SK-N-SH treated with all-trans-retinoic acid at 6 μM for 48 hours (cell line): ENCODE results near the gene CTTN.

Experiments used
- ATAC-seq: fragments of 200-7000 bp; cut with Tn5 transposase; 3 replicates; pipeline ENCODE4 v1.9.1; 2020; ENCODE audit warnings: mild to moderate bottlenecking, moderate library complexity
- ARNTL ChIP-seq: fragments of 450-650 bp; formaldehyde crosslinking; IDR thresholded peaks from 2 replicates; pipeline ENCODE4 v1.5.0; 2020; ENCODE audit warnings: low read depth, mild to moderate bottlenecking, moderate library complexity, borderline replicate concordance
- BACH2 ChIP-seq: fragments of 250-450 bp; sonication (Bioruptor Pico); IDR thresholded peaks from 2 replicates; pipeline ENCODE4 v1.9.0; 2021; ENCODE audit warnings: mild to moderate bottlenecking, borderline replicate concordance
- CSDC2 ChIP-seq: fragments of 250-450 bp; sonication (Bioruptor Pico); IDR thresholded peaks from 2 replicates; pipeline ENCODE4 v1.5.0; 2020; ENCODE audit warnings: mild to moderate bottlenecking, moderate library complexity
- GLIS3 ChIP-seq: fragments of 250-450 bp; sonication (Bioruptor Pico); IDR thresholded peaks from 2 replicates; pipeline ENCODE4 v1.5.0; 2020; ENCODE audit warnings: mild to moderate bottlenecking, moderate library complexity
- ISL1 ChIP-seq: fragments of 250-450 bp; sonication (Bioruptor Pico); IDR thresholded peaks from 2 replicates; pipeline ENCODE4 v2.1.2; 2022; ENCODE audit warnings: mild to moderate bottlenecking, moderate library complexity
- OSR1 ChIP-seq: fragments of 250-450 bp; sonication (Bioruptor Pico); IDR thresholded peaks from 2 replicates; pipeline ENCODE4 v1.8.0; 2022; ENCODE audit warnings: moderate library complexity, mild to moderate bottlenecking, inconsistent platforms
- POU6F1 ChIP-seq: fragments of 250-450 bp; sonication (Bioruptor Pico); IDR thresholded peaks from 2 replicates; pipeline ENCODE4 v1.8.0; 2021; ENCODE audit warnings: low read depth, mild to moderate bottlenecking, moderate library complexity, borderline replicate concordance
- PPARA ChIP-seq: fragments of 250-450 bp; sonication (Bioruptor Pico); IDR thresholded peaks from 2 replicates; pipeline ENCODE4 v1.5.0; 2020; ENCODE audit warnings: mild to moderate bottlenecking, borderline replicate concordance
- RARB ChIP-seq: fragments of 250-450 bp; sonication (Bioruptor Pico); IDR thresholded peaks from 2 replicates; pipeline ENCODE4 v1.8.0; 2021; ENCODE audit warnings: mild to moderate bottlenecking, moderate library complexity
- SNAI2 ChIP-seq: fragments of 250-450 bp; sonication (Bioruptor Pico); IDR thresholded peaks from 2 replicates; pipeline ENCODE4 v1.5.0; 2020; ENCODE audit warnings: mild to moderate bottlenecking, moderate library complexity
- TCF4 ChIP-seq: fragments of 250-450 bp; sonication (Bioruptor Pico); IDR thresholded peaks from 2 replicates; pipeline ENCODE4 v1.8.0; 2021; ENCODE audit warnings: mild to moderate bottlenecking, moderate library complexity, borderline replicate concordance
- TOX ChIP-seq: fragments of 250-450 bp; sonication (Bioruptor Pico); IDR thresholded peaks from 2 replicates; pipeline ENCODE4 v1.8.0; 2021; ENCODE audit warnings: mild to moderate bottlenecking, moderate library complexity, borderline replicate concordance
- ZFP3 ChIP-seq: fragments of 250-450 bp; sonication (Bioruptor Pico); IDR thresholded peaks from 2 replicates; pipeline ENCODE4 v1.5.0; 2020; ENCODE audit warnings: mild to moderate bottlenecking, moderate library complexity
- ZFP30 ChIP-seq: fragments of 450-650 bp; formaldehyde crosslinking; IDR thresholded peaks from 2 replicates; pipeline ENCODE4 v1.5.0; 2022; ENCODE audit warnings: mild to moderate bottlenecking, moderate library complexity
- ZNF565 ChIP-seq: fragments of 450-650 bp; formaldehyde crosslinking; conservative IDR thresholded peaks from 2 replicates; pipeline ENCODE4 v1.5.0; 2020; ENCODE audit warnings: low read depth, mild to moderate bottlenecking, moderate library complexity
- ZNF70 ChIP-seq: fragments of 450-650 bp; formaldehyde crosslinking; IDR thresholded peaks from 2 replicates; pipeline ENCODE4 v1.5.0; 2020; ENCODE audit warnings: mild to moderate bottlenecking, moderate library complexity
- ZNF8 ChIP-seq: fragments of 450-650 bp; formaldehyde crosslinking; IDR thresholded peaks from 2 replicates; pipeline ENCODE4 v1.5.0; 2020; ENCODE audit warnings: mild to moderate bottlenecking, moderate library complexity
- TF ChIP-seq, protein P1 (sequence below): fragments of 250-450 bp; sonication (Bioruptor Pico); IDR thresholded peaks from 2 replicates; pipeline ENCODE4 v1.5.1; 2020; ENCODE audit warnings: low read depth, mild to moderate bottlenecking, moderate library complexity
- TF ChIP-seq, protein P2 (sequence below): fragments of 250-450 bp; sonication (Bioruptor Pico); IDR thresholded peaks from 2 replicates; pipeline ENCODE4 v1.5.1; 2021; ENCODE audit warnings: mild to moderate bottlenecking, moderate library complexity
- TF ChIP-seq, protein P3 (sequence below): fragments of 250-450 bp; sonication (Bioruptor Pico); IDR thresholded peaks from 2 replicates; pipeline ENCODE4 v1.8.0; 2020; ENCODE audit warnings: mild to moderate bottlenecking, moderate library complexity, borderline replicate concordance
- TF ChIP-seq, protein P4 (sequence below): fragments of 250-450 bp; sonication (Bioruptor Pico); IDR thresholded peaks from 2 replicates; pipeline ENCODE4 v1.5.0; 2020; ENCODE audit warnings: mild to moderate bottlenecking, moderate library complexity

CTTN gene

GRCh38 chr11:70471254-70471653 lies 72.9 kb downstream of the CTTN start:
- ATAC-seq, result no peak
- no peak for TF ChIP-seq ISL1
- no peak for TF ChIP-seq ZFP3 (CRISPR knock-in tag)
- TF ChIP-seq TOX, result no peak
- no peak for TF ChIP-seq ZNF70 (CRISPR knock-in tag)
- no peak for TF ChIP-seq BACH2 (CRISPR knock-in tag)
- TF ChIP-seq RARB (CRISPR knock-in tag), result no peak
- TF ChIP-seq, protein P1, sequence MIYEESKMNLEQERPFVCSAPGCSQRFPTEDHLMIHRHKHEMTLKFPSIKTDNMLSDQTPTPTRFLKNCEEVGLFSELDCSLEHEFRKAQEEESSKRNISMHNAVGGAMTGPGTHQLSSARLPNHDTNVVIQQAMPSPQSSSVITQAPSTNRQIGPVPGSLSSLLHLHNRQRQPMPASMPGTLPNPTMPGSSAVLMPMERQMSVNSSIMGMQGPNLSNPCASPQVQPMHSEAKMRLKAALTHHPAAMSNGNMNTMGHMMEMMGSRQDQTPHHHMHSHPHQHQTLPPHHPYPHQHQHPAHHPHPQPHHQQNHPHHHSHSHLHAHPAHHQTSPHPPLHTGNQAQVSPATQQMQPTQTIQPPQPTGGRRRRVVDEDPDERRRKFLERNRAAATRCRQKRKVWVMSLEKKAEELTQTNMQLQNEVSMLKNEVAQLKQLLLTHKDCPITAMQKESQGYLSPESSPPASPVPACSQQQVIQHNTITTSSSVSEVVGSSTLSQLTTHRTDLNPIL (CRISPR knock-in tag), result no peak
- TF ChIP-seq ZNF8, result no peak

- TF ChIP-seq OSR1 (CRISPR knock-in tag) (no peak), ARNTL (no peak), BACH2 (CRISPR knock-in tag) (no peak), RARB (CRISPR knock-in tag) (no peak), ZFP30 (CRISPR knock-in tag) (no peak), ZNF565 (no peak), ZFP3 (CRISPR knock-in tag) (no peak), POU6F1 (CRISPR knock-in tag) (no peak), CSDC2 (CRISPR knock-in tag) (no peak), TCF4 (CRISPR knock-in tag) (no peak), SNAI2 (CRISPR knock-in tag) (no peak), ZNF70 (CRISPR knock-in tag) (no peak)
- TF ChIP-seq, protein P2, sequence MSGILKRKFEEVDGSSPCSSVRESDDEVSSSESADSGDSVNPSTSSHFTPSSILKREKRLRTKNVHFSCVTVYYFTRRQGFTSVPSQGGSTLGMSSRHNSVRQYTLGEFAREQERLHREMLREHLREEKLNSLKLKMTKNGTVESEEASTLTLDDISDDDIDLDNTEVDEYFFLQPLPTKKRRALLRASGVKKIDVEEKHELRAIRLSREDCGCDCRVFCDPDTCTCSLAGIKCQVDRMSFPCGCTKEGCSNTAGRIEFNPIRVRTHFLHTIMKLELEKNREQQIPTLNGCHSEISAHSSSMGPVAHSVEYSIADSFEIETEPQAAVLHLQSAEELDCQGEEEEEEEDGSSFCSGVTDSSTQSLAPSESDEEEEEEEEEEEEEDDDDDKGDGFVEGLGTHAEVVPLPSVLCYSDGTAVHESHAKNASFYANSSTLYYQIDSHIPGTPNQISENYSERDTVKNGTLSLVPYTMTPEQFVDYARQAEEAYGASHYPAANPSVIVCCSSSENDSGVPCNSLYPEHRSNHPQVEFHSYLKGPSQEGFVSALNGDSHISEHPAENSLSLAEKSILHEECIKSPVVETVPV (CRISPR knock-in tag), result no peak
- TF ChIP-seq, protein P1 (CRISPR knock-in tag), result no peak
- TF ChIP-seq, protein P3, sequence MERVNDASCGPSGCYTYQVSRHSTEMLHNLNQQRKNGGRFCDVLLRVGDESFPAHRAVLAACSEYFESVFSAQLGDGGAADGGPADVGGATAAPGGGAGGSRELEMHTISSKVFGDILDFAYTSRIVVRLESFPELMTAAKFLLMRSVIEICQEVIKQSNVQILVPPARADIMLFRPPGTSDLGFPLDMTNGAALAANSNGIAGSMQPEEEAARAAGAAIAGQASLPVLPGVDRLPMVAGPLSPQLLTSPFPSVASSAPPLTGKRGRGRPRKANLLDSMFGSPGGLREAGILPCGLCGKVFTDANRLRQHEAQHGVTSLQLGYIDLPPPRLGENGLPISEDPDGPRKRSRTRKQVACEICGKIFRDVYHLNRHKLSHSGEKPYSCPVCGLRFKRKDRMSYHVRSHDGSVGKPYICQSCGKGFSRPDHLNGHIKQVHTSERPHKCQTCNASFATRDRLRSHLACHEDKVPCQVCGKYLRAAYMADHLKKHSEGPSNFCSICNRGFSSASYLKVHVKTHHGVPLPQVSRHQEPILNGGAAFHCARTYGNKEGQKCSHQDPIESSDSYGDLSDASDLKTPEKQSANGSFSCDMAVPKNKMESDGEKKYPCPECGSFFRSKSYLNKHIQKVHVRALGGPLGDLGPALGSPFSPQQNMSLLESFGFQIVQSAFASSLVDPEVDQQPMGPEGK (CRISPR knock-in tag), result no peak
- TF ChIP-seq, protein P4, sequence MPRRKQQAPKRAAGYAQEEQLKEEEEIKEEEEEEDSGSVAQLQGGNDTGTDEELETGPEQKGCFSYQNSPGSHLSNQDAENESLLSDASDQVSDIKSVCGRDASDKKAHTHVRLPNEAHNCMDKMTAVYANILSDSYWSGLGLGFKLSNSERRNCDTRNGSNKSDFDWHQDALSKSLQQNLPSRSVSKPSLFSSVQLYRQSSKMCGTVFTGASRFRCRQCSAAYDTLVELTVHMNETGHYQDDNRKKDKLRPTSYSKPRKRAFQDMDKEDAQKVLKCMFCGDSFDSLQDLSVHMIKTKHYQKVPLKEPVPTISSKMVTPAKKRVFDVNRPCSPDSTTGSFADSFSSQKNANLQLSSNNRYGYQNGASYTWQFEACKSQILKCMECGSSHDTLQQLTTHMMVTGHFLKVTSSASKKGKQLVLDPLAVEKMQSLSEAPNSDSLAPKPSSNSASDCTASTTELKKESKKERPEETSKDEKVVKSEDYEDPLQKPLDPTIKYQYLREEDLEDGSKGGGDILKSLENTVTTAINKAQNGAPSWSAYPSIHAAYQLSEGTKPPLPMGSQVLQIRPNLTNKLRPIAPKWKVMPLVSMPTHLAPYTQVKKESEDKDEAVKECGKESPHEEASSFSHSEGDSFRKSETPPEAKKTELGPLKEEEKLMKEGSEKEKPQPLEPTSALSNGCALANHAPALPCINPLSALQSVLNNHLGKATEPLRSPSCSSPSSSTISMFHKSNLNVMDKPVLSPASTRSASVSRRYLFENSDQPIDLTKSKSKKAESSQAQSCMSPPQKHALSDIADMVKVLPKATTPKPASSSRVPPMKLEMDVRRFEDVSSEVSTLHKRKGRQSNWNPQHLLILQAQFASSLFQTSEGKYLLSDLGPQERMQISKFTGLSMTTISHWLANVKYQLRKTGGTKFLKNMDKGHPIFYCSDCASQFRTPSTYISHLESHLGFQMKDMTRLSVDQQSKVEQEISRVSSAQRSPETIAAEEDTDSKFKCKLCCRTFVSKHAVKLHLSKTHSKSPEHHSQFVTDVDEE, result no peak
- ATAC-seq, result no peak
Measured at GRCh38 chr11:70472240-70472639, 73.9 kb downstream of the CTTN start.

- TF ChIP-seq BACH2 (CRISPR knock-in tag) (no peak), ISL1 (no peak), CSDC2 (CRISPR knock-in tag) (no peak), OSR1 (CRISPR knock-in tag) (no peak), ZNF8 (no peak), ZFP30 (CRISPR knock-in tag) (no peak), TCF4 (CRISPR knock-in tag) (no peak), PPARA (CRISPR knock-in tag) (no peak), ZFP3 (CRISPR knock-in tag) (no peak), ZNF70 (CRISPR knock-in tag) (no peak), GLIS3 (CRISPR knock-in tag) (no peak)
- TF ChIP-seq, protein P2 (CRISPR knock-in tag), result no peak
- TF ChIP-seq, protein P1 (CRISPR knock-in tag), result no peak
- ATAC-seq, result no peak
Measured at GRCh38 chr11:70473186-70473872, 75.0 kb downstream of the CTTN start.
